GM12873 (cell line): ENCODE measurements around the gene FSTL5.

Source experiments
- TF ChIP-seq, protein P1 (sequence below): IDR thresholded peaks from 2 replicates; pipeline ENCODE4 v1.5.1; 2012; ENCODE audit warnings: low read depth, mild to moderate bottlenecking, moderate library complexity, low read length, control low read depth; ENCODE audit not compliant: insufficient read depth; ENCODE audit errors: missing control alignments

The FSTL5 gene

DNA sequence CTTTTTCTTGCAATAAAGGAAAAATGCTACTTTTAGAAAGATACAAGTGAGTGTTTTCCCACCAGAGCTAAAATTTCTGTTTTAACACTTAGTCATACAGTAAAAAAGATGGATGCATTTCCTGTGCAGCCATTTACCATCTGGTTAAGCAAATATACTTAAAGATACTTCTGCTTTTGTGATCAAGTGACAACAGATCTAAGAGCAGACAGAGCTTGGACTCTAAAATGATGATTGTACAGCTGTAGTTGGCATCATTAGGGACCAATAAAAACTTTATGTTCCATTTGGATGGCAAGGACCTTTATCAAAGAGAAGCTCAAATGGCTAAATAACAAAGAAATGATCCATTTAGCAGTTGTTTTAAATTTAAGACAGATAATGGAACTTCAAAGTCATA, 270.8 kb downstream of the FSTL5 start:
- TF ChIP-seq, protein P1, sequence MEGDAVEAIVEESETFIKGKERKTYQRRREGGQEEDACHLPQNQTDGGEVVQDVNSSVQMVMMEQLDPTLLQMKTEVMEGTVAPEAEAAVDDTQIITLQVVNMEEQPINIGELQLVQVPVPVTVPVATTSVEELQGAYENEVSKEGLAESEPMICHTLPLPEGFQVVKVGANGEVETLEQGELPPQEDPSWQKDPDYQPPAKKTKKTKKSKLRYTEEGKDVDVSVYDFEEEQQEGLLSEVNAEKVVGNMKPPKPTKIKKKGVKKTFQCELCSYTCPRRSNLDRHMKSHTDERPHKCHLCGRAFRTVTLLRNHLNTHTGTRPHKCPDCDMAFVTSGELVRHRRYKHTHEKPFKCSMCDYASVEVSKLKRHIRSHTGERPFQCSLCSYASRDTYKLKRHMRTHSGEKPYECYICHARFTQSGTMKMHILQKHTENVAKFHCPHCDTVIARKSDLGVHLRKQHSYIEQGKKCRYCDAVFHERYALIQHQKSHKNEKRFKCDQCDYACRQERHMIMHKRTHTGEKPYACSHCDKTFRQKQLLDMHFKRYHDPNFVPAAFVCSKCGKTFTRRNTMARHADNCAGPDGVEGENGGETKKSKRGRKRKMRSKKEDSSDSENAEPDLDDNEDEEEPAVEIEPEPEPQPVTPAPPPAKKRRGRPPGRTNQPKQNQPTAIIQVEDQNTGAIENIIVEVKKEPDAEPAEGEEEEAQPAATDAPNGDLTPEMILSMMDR: no peak

DNA sequence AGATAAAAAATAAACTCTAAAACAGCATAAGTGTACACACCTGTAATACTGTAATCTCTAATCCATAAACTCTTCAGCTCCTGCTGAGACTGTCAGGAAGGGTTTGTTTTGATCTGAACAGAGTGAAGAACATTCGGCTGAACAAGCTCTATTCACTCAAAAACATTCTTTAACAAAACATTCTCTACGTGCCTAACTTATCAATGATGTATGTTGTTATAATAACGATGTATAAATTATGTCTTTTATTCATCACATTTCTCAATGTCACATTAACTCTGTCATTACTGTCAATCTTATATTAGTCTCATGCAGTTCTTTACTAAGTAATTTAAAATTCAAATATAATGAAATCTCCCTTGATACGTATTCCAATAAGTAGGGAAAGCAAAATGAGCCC, 280.6 kb downstream of the FSTL5 start:
- TF ChIP-seq, protein P1: no peak

DNA sequence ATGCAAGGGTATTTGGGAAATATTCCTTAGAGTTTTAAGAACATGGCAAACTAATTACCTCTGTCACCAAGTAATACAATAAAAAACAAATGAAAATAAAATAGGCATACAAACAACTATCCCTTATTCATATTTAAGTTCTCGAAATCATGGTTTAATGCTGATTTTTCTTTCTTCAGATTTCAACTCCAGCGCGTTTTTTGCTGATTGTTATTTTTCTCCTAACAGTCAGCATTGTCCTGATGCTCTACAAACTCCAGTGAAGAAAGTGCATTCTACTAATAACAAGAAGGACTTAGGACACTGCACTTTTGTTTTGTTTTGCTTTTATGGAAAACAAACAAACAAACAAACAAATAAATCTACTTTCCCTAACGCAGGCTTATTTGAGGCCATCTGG, 282.4 kb downstream of the FSTL5 start:
- TF ChIP-seq, protein P1: no peak

DNA sequence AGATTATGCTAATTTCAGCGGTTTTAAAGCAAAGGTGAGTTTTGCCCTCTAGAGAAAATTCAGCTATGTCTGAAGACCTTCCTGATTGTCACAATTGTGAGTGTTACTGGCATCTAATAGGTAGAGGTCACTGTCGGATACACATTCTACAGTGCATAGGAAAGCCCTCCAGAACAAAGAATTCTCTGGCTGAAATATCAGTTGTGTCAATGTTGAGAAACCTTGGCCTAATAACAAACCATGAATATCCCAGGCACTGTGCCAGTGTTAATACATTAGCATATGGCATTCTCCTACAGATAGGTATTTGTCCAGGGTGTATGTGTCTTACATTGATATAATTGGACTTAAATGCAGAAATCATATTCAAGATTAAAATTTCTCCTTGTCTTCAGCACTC, 294.3 kb downstream of the FSTL5 start:
- TF ChIP-seq, protein P1: no peak

DNA sequence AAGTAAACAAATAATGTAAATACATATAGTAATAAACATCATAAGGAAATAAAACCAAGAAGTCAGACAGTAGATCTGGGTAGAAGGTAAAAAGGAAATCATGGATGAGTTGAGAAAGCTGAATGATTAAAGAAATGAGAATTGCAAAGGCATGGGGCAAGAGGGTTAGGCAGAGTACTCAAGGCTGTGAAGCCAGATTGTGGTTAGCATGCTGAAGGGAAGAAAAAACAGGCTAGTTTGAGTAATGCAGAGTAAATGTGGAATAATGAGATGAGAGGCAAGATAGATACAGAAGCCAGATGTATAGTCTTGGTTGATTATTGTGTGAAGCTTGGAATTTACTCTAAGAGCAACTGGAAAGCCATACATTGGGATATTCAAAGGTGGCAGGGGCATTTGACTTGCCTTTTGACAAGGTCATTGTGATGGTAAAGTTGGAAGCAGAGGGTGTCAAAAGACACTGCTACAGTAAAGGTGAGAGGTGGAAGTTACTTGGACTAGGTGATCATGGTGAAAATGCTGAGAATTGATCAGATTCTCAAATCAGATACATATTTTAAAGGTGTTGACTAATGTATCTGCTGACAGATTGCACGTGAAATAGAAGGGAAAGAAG, 307.0 kb downstream of the FSTL5 start:
- TF ChIP-seq, protein P1: no peak

DNA sequence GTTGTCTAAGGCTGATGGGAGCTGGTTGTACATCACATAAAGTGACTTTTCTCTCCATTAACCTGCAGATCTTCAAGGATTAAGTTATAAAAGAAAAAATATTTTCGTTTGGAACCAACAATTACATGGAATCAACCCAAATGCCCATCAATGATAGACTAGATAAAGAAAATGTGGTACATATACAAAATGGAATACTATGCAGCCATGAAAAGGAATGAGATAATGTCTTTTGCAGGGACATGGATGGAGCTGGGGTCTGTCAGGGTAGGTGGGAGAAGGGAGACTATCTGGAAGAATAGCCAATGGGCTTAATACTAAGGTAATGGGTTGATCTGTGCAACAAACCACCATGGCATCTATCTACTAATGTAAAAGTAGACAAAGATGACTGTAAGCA, 313.2 kb downstream of the FSTL5 start:
- TF ChIP-seq, protein P1: no peak

DNA sequence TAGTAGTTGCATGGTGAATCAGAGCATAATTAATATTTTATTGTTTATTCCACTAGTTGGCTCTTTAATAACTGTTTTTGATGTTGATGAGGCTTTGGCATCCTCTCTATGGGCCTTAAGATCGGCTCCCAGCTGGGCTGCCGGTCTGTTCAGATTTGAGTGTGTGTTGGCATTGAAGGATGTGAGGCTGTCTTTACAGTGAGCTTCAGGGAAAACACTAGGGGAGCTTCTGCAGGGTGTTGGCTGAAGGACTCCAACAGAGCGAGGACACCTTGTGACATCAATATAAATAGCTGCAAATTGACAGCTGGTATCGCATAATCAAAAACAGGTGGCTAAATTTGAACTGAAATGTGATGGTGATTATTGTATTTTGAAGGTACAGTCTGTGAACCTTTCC, 322.0 kb downstream of the FSTL5 start:
- TF ChIP-seq, protein P1: no peak
